ENCODE data around the gene ACKR2. TPM values are rescaled to one million over a fixed set of nuclear protein-coding genes. Genes with fewer than 3 reads are reported as not detected.

ACKR2 gene
- total and polyA plus RNA-seq, 2 donors, result 0.14 to 0.82 TPM

- no peak for DNase-seq (ENCODE audit: low read depth in 6 of 9, low spot score in 9 of 9)
- Histone ChIP-seq H3K36me3 (ENCODE audit: control insufficient read depth in 2 of 2, insufficient read depth in 2 of 2, low read length in 1 of 2) (no peaks in the 10 kb centered on the region), H3K9me3 (ENCODE audit: control insufficient read depth in 2 of 2, insufficient read depth in 1 of 2, low read length in 1 of 2) (no peaks in the 10 kb centered on the region), H3K4me1 (ENCODE audit: control insufficient read depth in 2 of 2, insufficient read depth in 2 of 2, low read length in 2 of 2) (no peaks in the 10 kb centered on the region), H3K27ac (ENCODE audit: low read depth in 1 of 2, low read length in 1 of 2) (no peak overlapping the region), H3K27me3 (ENCODE audit: control insufficient read depth in 2 of 2, insufficient read depth in 1 of 2, low read length in 1 of 2) (no peaks in the 10 kb centered on the region), H3K4me3 (ENCODE audit: low read length in 2 of 2) (no peak overlapping the region)
- 95% methylated on average over 3 of the region's 3 CpGs for WGBS
These were observed 47.3 kb downstream of the ACKR2 start for GRCh38 chr3:42856544-42856943.

- 96% methylated on average over 15 of the region's 15 CpGs for WGBS
- Histone ChIP-seq H3K9me3 (ENCODE audit: control insufficient read depth in 2 of 2, insufficient read depth in 1 of 2, low read length in 1 of 2) (no peaks in the 10 kb centered on the region), H3K4me1 (ENCODE audit: control insufficient read depth in 2 of 2, insufficient read depth in 2 of 2, low read length in 2 of 2) (no peaks in the 10 kb centered on the region), H3K36me3 (ENCODE audit: control insufficient read depth in 2 of 2, insufficient read depth in 2 of 2, low read length in 1 of 2) (no peaks in the 10 kb centered on the region), H3K27me3 (ENCODE audit: control insufficient read depth in 2 of 2, insufficient read depth in 1 of 2, low read length in 1 of 2) (no peaks in the 10 kb centered on the region), H3K27ac (ENCODE audit: low read depth in 1 of 2, low read length in 1 of 2) (no peak overlapping the region), H3K4me3 (ENCODE audit: low read length in 2 of 2) (no peak overlapping the region)
- DNase-seq (ENCODE audit: low read depth in 6 of 9, low spot score in 9 of 9), result no peak
These were observed 55.2 kb downstream of the ACKR2 start for GRCh38 chr3:42864321-42864950.

GRCh38 chr3:42865256-42865655 is 56.0 kb downstream of the ACKR2 start:
- H3K36me3 ChIP-seq (ENCODE audit: control insufficient read depth in 2 of 2, insufficient read depth in 2 of 2, low read length in 1 of 2), result no peaks in the 10 kb centered on the region
- no peak overlapping the region for H3K27ac ChIP-seq (ENCODE audit: low read depth in 1 of 2, low read length in 1 of 2)
- H3K4me1 ChIP-seq (ENCODE audit: control insufficient read depth in 2 of 2, insufficient read depth in 2 of 2, low read length in 2 of 2), result no peaks in the 10 kb centered on the region
- no peak for DNase-seq (ENCODE audit: low read depth in 6 of 9, low spot score in 9 of 9)
- H3K4me3 ChIP-seq (ENCODE audit: low read length in 2 of 2), result no peak overlapping the region
- WGBS, result 97% methylated on average over 8 of the region's 8 CpGs
- no peaks in the 10 kb centered on the region for H3K9me3 ChIP-seq (ENCODE audit: control insufficient read depth in 2 of 2, insufficient read depth in 1 of 2, low read length in 1 of 2)
- H3K27me3 ChIP-seq (ENCODE audit: control insufficient read depth in 2 of 2, insufficient read depth in 1 of 2, low read length in 1 of 2), result no peaks in the 10 kb centered on the region

GRCh38 chr3:42867138-42867537 is 57.9 kb downstream of the ACKR2 start:
- no peak for DNase-seq (ENCODE audit: low read depth in 6 of 9, low spot score in 9 of 9)
- WGBS, result 90% methylated on average over 7 of the region's 7 CpGs
- H3K4me3 ChIP-seq (ENCODE audit: low read length in 2 of 2), result no peak overlapping the region
- H3K27me3 ChIP-seq (ENCODE audit: control insufficient read depth in 2 of 2, insufficient read depth in 1 of 2, low read length in 1 of 2), result no peaks in the 10 kb centered on the region
- H3K36me3 ChIP-seq (ENCODE audit: control insufficient read depth in 2 of 2, insufficient read depth in 2 of 2, low read length in 1 of 2), result no peaks in the 10 kb centered on the region
- H3K27ac ChIP-seq (ENCODE audit: low read depth in 1 of 2, low read length in 1 of 2), result no peak overlapping the region
- H3K9me3 ChIP-seq (ENCODE audit: control insufficient read depth in 2 of 2, insufficient read depth in 1 of 2, low read length in 1 of 2), result no peaks in the 10 kb centered on the region
- no peaks in the 10 kb centered on the region for H3K4me1 ChIP-seq (ENCODE audit: control insufficient read depth in 2 of 2, insufficient read depth in 2 of 2, low read length in 2 of 2)

- Histone ChIP-seq H3K9me3 (ENCODE audit: control insufficient read depth in 2 of 2, insufficient read depth in 1 of 2, low read length in 1 of 2) (no peaks in the 10 kb centered on the region), H3K4me3 (ENCODE audit: low read length in 2 of 2) (no peak overlapping the region), H3K27me3 (ENCODE audit: control insufficient read depth in 2 of 2, insufficient read depth in 1 of 2, low read length in 1 of 2) (peaks cover 0 to under 1% of the 10 kb centered on the region in 2 donors), H3K4me1 (ENCODE audit: control insufficient read depth in 2 of 2, insufficient read depth in 2 of 2, low read length in 2 of 2) (no peaks in the 10 kb centered on the region), H3K27ac (ENCODE audit: low read depth in 1 of 2, low read length in 1 of 2) (no peak overlapping the region), H3K36me3 (ENCODE audit: control insufficient read depth in 2 of 2, insufficient read depth in 2 of 2, low read length in 1 of 2) (no peaks in the 10 kb centered on the region)
- no peak for DNase-seq (ENCODE audit: low read depth in 6 of 9, low spot score in 9 of 9)
- WGBS, result 89% methylated on average over 5 of the region's 5 CpGs
These were observed 59.6 kb downstream of the ACKR2 start for GRCh38 chr3:42868841-42869240.

GRCh38 chr3:42871592-42872196 is 62.4 kb downstream of the ACKR2 start:
- Histone ChIP-seq H3K9me3 (ENCODE audit: control insufficient read depth in 2 of 2, insufficient read depth in 1 of 2, low read length in 1 of 2) (no peaks in the 10 kb centered on the region), H3K4me1 (ENCODE audit: control insufficient read depth in 2 of 2, insufficient read depth in 2 of 2, low read length in 2 of 2) (no peaks in the 10 kb centered on the region), H3K27me3 (ENCODE audit: control insufficient read depth in 2 of 2, insufficient read depth in 1 of 2, low read length in 1 of 2) (peaks cover 0 to 8% of the 10 kb centered on the region in 2 donors), H3K4me3 (ENCODE audit: low read length in 2 of 2) (no peak overlapping the region), H3K27ac (ENCODE audit: low read depth in 1 of 2, low read length in 1 of 2) (no peak overlapping the region), H3K36me3 (ENCODE audit: control insufficient read depth in 2 of 2, insufficient read depth in 2 of 2, low read length in 1 of 2) (no peaks in the 10 kb centered on the region)
- WGBS, result 88% methylated on average over 5 of the region's 5 CpGs
- no peak for DNase-seq (ENCODE audit: low read depth in 6 of 9, low spot score in 9 of 9)

- no peak for DNase-seq (ENCODE audit: low read depth in 6 of 9, low spot score in 9 of 9)
- Histone ChIP-seq H3K4me3 (ENCODE audit: low read length in 2 of 2) (no peak overlapping the region), H3K4me1 (ENCODE audit: control insufficient read depth in 2 of 2, insufficient read depth in 2 of 2, low read length in 2 of 2) (no peaks in the 10 kb centered on the region), H3K27me3 (ENCODE audit: control insufficient read depth in 2 of 2, insufficient read depth in 1 of 2, low read length in 1 of 2) (peaks cover 0 to 8% of the 10 kb centered on the region in 2 donors), H3K27ac (ENCODE audit: low read depth in 1 of 2, low read length in 1 of 2) (no peak overlapping the region), H3K9me3 (ENCODE audit: control insufficient read depth in 2 of 2, insufficient read depth in 1 of 2, low read length in 1 of 2) (no peaks in the 10 kb centered on the region), H3K36me3 (ENCODE audit: control insufficient read depth in 2 of 2, insufficient read depth in 2 of 2, low read length in 1 of 2) (no peaks in the 10 kb centered on the region)
- WGBS, result 94% methylated on average over 1 of the region's 1 CpG
These were observed 63.5 kb downstream of the ACKR2 start for GRCh38 chr3:42872718-42873117.

- Histone ChIP-seq H3K4me3 (ENCODE audit: low read length in 2 of 2) (no peak overlapping the region), H3K27me3 (ENCODE audit: control insufficient read depth in 2 of 2, insufficient read depth in 1 of 2, low read length in 1 of 2) (peaks cover 0 to 8% of the 10 kb centered on the region in 2 donors), H3K36me3 (ENCODE audit: control insufficient read depth in 2 of 2, insufficient read depth in 2 of 2, low read length in 1 of 2) (no peaks in the 10 kb centered on the region), H3K9me3 (ENCODE audit: control insufficient read depth in 2 of 2, insufficient read depth in 1 of 2, low read length in 1 of 2) (no peaks in the 10 kb centered on the region), H3K4me1 (ENCODE audit: control insufficient read depth in 2 of 2, insufficient read depth in 2 of 2, low read length in 2 of 2) (no peaks in the 10 kb centered on the region), H3K27ac (ENCODE audit: low read depth in 1 of 2, low read length in 1 of 2) (no peak overlapping the region)
- DNase-seq (ENCODE audit: low read depth in 6 of 9, low spot score in 9 of 9), result no peak
- WGBS, result 87% methylated on average over 9 of the region's 9 CpGs
These were observed 64.2 kb downstream of the ACKR2 start for GRCh38 chr3:42873221-42873982.

- H3K9me3 ChIP-seq (ENCODE audit: control insufficient read depth in 2 of 2, insufficient read depth in 1 of 2, low read length in 1 of 2), result no peaks in the 10 kb centered on the region
- no peaks in the 10 kb centered on the region for H3K4me1 ChIP-seq (ENCODE audit: control insufficient read depth in 2 of 2, insufficient read depth in 2 of 2, low read length in 2 of 2)
- H3K36me3 ChIP-seq (ENCODE audit: control insufficient read depth in 2 of 2, insufficient read depth in 2 of 2, low read length in 1 of 2), result no peaks in the 10 kb centered on the region
- no peak for DNase-seq (ENCODE audit: low read depth in 6 of 9, low spot score in 9 of 9)
- no peak overlapping the region for H3K27ac ChIP-seq (ENCODE audit: low read depth in 1 of 2, low read length in 1 of 2)
- WGBS, result 94% methylated on average over 10 of the region's 10 CpGs
- H3K4me3 ChIP-seq (ENCODE audit: low read length in 2 of 2), result no peak overlapping the region
- peaks cover 0 to 13% of the 10 kb centered on the region in 2 donors for H3K27me3 ChIP-seq (ENCODE audit: control insufficient read depth in 2 of 2, insufficient read depth in 1 of 2, low read length in 1 of 2)
These were observed 65.5 kb downstream of the ACKR2 start for GRCh38 chr3:42874749-42875148.

Data from thymus (tissue), 11 donors.